HG03064 (cell line): Measurements from ENCODE around the gene SMAD2.
A peak's percentile ranks its signal among the peaks of the same experiment; 100 is the strongest.

Source experiments
- ATAC-seq: cut with Tn5 transposase; IDR thresholded peaks from one replicate; pipeline ENCODE4 v1.9.1; 2021; ENCODE audit warnings: low read depth; ENCODE audit not compliant: unreplicated experiment

SMAD2 gene

DNA sequence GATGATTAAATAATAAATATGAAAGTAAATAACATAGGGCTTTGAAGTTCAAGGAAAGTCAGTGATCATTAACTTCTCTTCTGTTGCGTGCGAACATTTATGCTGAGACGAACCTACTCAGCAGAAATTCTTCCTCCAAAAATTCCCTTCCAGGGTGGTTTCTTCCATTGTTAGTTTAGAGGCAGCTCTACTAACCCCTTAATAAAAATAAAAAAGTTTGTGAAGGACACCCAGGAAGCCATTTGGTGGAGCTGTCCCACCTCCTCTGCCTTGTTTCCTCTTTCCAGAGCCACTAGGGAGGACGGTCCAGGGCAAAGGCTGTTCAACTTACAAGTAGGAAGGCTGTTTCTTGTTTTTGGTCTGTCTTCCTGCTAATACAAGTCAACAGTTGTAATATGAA, 2.1 kb upstream of the SMAD2 start:
- no peak for ATAC-seq

DNA sequence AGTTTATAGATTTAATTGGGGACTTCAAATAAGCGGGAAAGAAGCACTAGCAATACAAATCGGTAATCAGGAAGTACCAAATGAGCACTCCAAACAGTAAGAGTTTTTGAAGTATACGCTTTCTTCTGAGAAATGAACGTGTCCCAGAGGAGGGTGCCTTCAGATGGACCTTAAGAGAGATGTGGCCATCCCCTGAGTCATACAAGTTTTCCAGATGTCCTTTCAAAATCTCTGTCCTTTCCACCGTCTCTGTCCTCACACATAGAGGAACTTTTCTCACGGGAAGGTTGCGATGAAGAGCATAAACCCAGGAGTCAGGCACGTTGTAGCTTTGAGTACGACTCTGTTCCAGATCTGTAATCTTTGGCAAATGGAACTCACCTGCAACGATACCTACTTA, 1.7 kb upstream of the SMAD2 start:
- no peak for ATAC-seq

DNA sequence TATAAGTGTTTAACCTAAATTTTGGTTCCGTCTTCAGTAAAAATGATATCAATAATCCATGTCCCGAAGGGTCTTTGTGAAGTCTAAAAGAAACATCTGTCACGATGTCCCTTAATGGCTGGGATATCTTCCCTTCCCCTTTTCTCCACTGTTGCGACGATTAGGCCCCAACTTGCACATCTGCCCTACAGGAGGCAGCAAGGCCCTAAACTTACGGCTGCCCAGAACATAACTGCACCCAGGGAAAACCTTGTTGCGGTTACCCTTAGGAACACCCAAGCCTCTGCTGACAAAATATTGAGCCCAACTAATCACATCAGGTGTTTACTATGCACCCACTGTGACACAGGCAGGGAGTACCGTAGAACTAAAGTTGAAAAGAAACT, 1.3 kb upstream of the SMAD2 start:
- no peak for ATAC-seq

DNA sequence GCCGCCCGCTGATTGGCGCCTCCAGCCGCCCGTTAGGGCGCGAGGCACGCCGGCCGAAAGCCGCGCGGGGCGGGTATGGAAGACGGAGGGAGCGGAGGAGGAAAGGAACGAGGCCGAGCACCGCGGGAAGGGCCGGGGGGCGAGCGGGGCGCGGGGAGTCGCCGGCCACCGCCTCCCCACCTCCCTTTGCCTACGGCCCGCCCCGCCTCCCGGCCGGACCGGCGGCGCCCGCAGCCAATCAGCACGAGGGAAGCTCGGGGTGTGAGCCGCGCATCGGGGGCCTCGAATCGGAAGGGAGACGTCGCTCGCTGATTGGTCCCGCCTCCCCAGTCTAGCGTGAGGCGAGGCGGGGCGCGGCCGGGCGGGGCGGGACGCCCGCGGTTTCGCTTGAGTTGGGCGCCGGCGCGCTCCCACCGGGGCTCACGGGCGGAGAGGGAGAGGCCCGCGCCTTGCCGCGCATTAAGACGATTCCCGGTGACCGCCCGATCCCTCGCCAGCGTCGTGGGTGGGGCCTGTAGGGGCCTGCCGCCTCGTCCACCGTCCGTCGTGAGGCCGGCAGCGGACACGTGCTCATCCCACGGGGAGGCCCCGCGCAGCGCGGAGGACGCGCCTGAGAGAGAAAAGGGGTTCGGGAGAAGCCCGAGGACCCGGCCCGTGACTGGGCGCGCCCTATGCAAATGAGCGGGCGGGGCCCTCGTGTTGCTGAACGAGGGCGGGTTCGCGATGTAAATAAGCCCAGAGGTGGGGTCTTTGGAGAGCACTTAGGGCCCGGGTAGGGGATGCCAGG, 665 bp upstream of the SMAD2 start:
- ATAC-seq, result peak; percentile 80

DNA sequence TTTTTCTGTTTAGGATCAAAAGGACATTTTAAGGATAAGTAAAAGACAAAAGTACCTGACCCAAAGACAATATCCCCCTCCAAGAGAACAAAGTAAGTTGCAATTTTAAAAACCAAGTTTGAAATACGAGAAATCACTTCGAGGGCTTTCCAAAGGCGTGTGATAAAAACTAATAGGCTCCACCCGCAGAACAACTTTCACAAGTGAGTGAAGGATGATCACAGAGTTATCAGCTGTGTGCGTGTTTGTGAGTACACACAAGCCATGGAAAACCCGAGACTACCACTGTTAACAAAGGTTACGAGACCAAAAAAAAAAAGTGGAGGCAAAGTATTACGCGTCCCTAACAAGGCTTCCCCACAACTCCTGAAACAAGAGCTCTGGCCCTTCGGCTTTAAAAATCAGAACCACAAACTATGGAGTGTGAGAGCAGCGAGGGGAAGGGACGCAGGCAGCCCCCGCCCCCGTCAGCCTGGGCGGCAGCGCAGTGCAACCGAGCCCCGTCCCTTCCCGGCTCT, 719 bp downstream of the SMAD2 start:
- no peak for ATAC-seq

DNA sequence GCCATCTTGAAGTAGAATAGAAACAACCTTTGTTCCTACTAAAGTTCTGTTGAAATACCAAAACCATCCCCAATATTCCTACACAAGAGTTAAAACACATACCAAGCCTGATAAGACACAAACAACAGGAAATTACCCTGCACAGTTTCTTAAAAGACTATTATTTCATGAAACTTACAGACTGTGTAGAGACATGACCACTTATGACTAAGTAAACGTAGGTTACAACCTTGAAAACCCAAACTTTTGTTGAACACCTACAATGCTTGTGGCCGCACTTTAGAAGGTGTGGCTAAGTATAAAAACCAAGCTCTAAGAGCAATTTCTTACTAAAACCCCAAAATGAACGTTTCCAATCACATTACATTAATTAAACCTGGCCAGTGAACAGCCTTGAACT, 2.0 kb downstream of the SMAD2 start:
- no peak for ATAC-seq

DNA sequence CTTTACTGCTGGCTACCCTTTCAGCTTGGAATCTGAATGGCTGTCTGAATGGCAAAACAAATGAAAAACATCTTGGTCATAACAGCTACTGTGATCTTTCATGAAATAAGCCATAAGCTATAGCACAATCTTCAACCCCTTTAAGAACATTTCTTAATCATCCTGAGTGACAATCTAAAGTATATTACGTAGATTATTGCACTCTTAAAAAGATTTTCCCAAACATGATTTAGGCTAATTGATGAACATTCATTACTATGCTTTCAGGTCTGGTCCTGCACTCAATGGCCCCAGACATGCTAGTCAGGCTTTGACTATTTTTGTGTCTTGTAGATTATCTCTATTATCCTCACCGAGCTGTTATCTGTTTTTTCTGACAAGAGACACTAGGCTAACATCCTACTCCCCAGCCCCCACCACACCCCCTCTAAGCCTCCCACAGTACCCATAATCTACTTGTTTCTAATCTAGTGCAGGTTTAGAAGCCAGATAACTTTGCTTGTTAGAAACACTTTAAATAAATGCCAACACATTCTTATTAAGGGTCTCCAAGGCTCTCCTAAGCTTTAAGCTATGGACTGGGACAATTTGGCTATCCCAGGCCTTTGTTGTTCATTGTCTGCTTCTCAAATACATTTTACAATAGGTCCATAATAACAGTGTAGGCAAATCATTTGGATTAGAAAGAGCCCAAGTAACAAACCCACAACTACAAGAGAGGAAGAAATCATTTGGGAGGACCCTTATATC, 4.2 kb downstream of the SMAD2 start:
- no peak for ATAC-seq

DNA sequence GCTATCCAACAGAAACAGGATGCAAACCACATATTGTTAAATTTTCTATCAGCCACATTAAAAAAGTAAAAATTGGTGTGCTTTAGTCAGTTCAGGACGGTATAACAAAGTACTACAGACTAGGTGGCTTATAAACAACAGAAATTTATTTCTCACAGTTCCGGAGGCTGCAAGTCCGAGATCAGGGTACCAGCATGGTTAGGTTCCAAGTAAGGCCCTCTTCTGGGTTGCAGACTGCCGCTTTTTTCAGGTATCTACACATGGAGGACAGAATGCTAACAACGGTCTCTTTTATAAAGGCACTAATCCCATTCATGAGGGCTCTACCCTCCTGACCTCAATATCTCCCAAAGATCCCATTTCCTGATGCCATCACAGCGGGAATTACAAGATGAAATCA, 10.5 kb downstream of the SMAD2 start:
- ATAC-seq, result no peak

DNA sequence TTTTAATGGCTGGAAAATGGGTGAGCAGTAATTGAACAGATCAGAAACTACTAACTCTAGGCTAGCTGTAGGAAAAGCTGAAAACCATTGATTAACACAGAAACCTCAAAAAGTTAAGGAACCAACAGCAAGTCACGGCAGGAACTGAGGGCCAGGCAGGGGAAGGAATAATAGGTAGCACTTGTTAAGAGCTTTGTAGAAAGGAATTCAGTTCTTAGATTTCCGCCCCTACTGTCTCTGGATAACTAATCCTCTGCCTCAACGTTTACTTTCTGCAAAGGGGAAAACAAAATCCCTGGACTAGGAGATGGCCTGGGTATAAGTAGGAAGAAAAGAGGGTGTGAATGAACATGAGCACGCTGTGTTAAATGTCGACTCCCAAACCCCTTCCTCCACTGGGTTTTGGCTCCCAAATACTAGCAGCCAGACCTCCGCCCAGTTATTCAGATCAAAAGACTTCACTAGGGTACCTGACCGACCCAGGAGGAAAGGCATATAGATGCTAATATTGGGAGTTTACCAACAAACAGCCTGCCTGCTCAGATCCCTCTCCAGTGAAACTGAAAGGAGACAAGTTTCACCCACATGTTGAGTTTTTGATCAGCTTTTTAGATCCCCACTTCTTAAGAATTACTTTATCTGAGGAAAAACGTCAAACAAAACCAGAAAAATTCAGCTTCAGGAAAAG, 12.4 kb downstream of the SMAD2 start:
- no peak for ATAC-seq

DNA sequence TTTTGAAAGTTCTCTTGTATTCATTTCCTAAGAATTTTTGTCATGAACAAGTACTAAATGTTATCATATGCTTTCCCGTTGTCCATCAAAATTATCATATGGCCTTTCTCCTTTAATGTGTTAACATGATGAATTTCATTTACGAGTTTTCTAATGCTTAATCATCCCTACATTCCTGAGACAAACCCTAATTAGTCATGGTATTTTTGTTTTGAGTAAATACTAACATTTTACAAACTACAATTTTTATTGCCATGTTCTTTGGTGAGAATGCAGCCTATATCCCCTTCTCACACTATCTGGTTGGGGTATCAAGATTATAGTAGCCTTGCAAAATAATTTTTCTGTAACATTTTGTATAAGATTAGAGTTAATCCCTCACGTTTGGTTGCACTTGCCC, 14.5 kb downstream of the SMAD2 start:
- no peak for ATAC-seq

DNA sequence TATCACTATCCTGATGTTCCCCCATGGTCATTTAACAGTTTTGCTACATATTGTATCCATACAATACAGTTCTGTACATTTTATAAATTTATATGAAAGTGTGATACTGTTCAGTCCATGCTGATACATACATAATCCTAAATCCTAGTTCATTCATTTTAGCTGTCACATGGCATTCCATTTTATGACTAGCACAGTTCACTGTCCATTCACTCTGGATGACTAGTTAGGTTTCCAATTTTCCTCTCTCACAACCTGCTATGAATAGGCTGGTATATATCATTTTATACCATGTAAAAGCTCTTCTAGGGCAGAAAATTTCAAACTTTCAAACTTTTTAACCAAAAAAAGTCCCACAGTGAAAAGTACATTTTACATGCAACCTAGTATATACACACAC, 15.2 kb downstream of the SMAD2 start:
- ATAC-seq, result no peak

DNA sequence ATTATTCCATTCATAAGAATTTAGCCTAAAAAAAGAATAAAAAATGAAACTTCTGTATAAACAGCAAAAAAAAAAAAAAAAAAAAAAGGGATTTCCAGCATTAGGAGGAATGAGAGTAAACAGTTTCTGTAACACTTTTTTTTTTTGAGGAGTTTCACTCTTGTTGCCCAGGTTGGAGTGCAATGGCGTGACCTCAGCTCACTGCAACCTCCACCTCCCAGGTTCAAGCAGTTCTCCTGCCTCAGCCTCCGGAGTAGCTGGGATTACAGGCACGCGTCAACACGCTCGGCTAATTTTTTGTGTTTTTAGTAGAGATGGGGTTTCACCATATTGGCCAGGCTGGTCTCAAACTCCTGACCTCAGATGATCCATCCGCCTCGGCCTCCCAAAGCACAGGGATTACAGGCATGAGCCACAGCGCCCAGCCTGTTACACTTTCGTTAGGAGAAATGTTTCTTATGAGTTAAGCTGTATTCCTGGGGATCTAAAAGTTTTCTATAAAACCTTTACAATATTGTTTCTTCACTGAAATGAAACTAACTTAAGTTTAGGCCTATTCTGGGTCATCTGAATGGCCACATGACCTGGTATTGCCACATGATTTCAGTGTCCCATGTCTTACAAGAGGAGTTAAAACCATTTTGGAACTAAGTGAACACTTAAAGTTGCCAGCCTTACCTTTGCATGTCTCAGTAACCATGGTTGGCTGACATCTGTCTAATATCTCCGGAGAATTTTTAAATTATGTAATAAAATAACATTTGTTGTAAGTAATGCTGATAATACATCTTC, 17.5 kb downstream of the SMAD2 start:
- ATAC-seq, result no peak

DNA sequence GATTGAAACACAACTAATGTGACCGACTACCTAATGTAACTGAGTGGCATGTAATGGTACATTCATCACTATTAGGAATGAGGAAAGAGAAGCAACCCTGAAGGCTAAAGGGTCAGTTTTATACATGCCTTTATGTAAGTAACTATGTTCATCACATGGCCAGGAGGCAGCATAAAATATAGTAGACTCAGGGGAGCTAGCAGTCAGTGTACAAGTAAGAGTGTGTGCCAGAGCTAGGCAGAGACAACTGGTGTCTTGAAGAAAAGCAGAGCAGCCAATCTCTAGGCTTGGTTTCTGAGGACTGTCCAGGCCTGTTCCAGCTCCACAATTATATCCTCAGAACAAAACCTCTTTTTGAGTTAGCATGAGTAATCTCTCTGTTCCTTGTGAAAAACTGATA, 18.1 kb downstream of the SMAD2 start:
- ATAC-seq, result no peak

DNA sequence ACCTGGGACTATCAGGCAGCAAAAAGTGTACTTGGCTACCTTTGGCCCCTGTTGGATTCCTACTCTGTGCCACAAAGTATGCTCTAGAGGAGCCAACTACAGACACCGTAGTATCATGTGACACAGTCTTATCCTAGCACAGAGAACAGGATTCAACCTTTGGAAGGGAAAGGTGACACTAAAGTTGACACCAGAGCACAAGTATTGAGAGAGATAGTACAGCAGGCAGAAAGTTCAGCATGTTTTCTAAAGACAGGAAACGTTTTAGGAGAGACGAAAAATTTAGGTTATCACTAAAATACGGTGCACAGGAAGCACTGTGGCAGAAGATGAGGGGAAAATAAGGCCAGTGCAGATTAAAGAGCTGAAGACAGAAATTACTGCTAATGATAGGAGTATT, 18.6 kb downstream of the SMAD2 start:
- no peak for ATAC-seq

DNA sequence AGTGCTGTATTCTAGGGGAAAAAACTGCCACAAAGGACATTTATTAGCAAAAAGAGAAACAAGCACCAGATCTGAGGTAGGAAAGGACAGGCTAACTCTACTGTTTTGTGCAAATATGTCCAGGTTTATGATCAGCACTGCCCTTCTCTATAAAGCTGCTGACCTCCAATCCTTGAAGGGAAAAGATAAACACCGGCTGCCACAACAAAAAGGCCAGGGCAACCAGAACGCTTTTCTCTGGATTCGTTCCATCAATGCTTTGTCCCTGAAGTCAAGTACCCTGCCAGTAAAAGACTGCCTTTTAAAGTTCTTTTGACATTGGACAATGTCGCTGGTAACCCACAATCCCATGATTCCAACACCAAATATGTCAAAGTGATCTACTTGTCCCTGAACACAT, 21.0 kb downstream of the SMAD2 start:
- no peak for ATAC-seq

DNA sequence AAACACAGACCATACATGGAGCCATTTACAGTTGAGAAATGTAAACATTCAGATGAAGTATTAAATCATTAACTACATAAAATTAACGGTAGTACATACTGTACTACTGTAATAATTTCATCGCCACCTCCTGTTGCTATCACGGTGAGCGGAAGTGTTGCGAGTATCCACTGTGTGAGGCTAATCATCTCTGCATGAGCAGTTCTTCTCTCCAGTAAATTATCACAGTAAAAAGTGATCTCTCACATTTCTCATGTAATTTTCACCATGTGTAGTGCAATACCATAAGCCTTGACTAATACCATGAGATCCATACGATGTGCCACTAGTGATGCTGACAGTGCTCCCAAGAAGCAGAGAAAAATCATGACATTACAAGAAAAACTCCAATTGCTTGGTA, 21.9 kb downstream of the SMAD2 start:
- ATAC-seq, result no peak

DNA sequence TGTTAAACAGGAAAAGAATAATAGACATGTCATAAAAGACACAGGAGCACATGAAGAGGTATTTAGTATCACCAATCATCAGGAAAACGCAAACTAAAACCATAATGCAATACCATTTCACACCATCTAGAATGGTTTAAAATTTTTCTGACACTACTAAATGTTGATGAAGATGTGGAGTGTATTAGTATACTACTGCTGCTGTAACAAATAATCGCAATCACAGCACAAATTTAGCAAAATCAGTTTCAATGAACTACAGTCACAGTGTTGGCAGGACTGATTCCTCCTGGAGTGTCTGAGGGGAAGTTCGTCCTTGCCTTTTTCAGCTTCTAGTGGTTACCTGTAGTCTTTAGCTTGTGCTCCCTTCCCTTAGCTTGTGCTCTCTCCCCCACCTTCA, 24.1 kb downstream of the SMAD2 start:
- ATAC-seq, result no peak

DNA sequence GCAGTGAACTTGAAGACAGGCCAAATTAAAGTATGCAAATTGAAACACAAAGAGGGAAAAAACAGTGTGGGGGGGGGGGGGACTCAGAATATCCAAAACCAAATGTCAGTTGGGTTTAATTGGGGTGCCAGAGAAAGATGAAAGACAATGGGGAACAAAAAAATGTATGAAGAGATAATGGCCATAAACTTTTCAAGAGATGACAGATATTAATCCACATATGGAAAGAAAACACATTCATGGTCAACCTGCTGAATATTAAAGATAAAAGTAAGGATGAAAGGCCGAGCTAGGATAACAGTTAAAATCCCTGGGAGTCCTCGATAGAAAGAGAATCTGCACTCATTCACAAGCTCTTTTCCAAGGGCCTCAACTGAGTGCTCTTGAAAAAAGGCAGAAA, 26.6 kb downstream of the SMAD2 start:
- no peak for ATAC-seq

DNA sequence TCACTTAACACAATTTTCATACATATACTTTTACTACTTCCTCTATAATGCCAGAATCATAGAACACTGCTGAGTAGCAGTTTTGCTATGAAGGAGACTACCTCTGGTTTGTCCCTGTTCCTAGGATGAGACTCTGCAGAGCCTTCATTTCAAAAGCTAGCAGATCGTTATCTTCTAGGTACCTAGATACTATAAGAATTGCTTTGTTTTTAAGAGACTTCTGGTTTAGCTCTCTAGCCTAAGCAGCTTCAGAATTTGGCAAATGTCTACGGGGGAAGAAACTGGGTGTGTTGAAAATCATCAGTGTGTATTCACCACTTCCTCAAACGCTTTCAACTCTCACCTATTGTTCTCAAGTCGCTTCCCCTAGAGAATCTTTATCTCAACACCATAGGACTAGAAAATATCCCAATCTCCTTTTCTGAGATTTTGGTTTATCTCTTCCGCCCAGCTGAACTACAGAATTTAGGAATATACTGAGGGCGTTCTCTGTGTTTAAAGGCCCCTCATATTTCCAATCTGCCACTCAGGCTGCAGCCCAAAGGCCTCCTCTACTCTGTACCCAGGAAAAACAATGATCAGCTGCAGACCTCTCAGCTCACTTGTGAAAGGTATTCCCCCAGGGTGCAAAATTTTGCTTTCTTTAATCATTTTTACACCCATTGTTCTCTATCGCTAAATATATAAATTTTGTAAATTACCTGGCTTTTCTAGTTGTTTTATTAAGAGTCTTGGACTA, 28.7 kb downstream of the SMAD2 start:
- ATAC-seq, result peak; percentile 92
